K562 (cell line): ENCODE measurements around the gene CYP2A6. TPM values are rescaled to one million over a fixed set of nuclear protein-coding genes. Genes with fewer than 3 reads are reported as not detected.

Source experiments
- CBFA2T3 ChIP-seq: fragments of 450-650 bp; IDR thresholded peaks from 2 replicates; pipeline ENCODE4 v1.6.1; 2017
- CUX1 ChIP-seq: fragments of 200-800 bp; sonication (Bioruptor generic); IDR thresholded peaks from 2 replicates; pipeline ENCODE4 v1.6.1; 2016; ENCODE audit warnings: missing genetic modification characterization, missing compliant biosample characterization
- ETS1 ChIP-seq: conservative IDR thresholded peaks from 2 replicates; pipeline ENCODE4 v1.6.1; 2011; ENCODE audit warnings: low read depth, mild to moderate bottlenecking, low read length; ENCODE audit not compliant: control insufficient read depth
- HIVEP1 ChIP-seq: fragments of 250-450 bp; sonication (Bioruptor Pico); IDR thresholded peaks from 2 replicates; pipeline ENCODE4 v1.4.0; 2020; ENCODE audit warnings: mild to moderate bottlenecking
- PML ChIP-seq: IDR thresholded peaks from 2 replicates; pipeline ENCODE4 v1.6.1; 2012; ENCODE audit warnings: low read length, inconsistent platforms
- SRSF9 ChIP-seq: fragments of 200-400 bp; formaldehyde crosslinking; IDR thresholded peaks from 2 replicates; pipeline ENCODE4 v1.6.1; 2017; ENCODE audit warnings: low read depth, low read length, borderline replicate concordance
- TBL1XR1 ChIP-seq, 2 experiments: IDR thresholded peaks; 2 replicates each; pipeline ENCODE4 v1.6.1; 2012; ENCODE audit warnings: improper control_type of control experiment in 2 of 2, low read length in 2 of 2, mild to moderate bottlenecking in 1 of 2
- UBTF ChIP-seq, 2 experiments: IDR thresholded peaks; 2 replicates each; pipeline ENCODE4 v1.6.1; 2012; ENCODE audit warnings: improper control_type of control experiment in 2 of 2, low read depth in 2 of 2, low read length in 2 of 2, borderline replicate concordance in 1 of 2
- USF1 ChIP-seq: sonication (generic); formaldehyde crosslinking; IDR thresholded peaks from 2 replicates; pipeline ENCODE4 v1.9.0; 2022; ENCODE audit warnings: mild to moderate bottlenecking, missing genetic modification reagents
- ZBTB12 ChIP-seq: fragments of 250-450 bp; sonication (Bioruptor Pico); IDR thresholded peaks from 2 replicates; pipeline ENCODE4 v1.4.0; 2020
- ZBTB17 ChIP-seq: fragments of 450-650 bp; formaldehyde crosslinking; IDR thresholded peaks from 2 replicates; pipeline ENCODE4 v1.4.0; 2020; ENCODE audit warnings: mild to moderate bottlenecking
- ZKSCAN8 ChIP-seq: fragments of 200-800 bp; sonication (Bioruptor generic); IDR thresholded peaks from 2 replicates; pipeline ENCODE4 v1.6.1; 2016; ENCODE audit warnings: missing genetic modification characterization, missing compliant biosample characterization
- ZNF274 ChIP-seq: IDR thresholded peaks from 2 replicates; pipeline ENCODE4 v1.6.1; 2011; ENCODE audit warnings: low read depth, mild to moderate bottlenecking, low read length, moderate library complexity, borderline replicate concordance
- ZNF830 ChIP-seq: fragments of 250-450 bp; sonication (Bioruptor Pico); IDR thresholded peaks from 2 replicates; pipeline ENCODE4 v1.5.0; 2021; ENCODE audit warnings: mild to moderate bottlenecking
- polyA plus RNA-seq, 8 experiments: library from polyadenylated mRNA; depleted of rRNA in 4 of 8; stranded (reverse) in 5 of 8; unstranded in 3 of 8; fragments of >200 nt; fragmentation: Nextera tagmentation in 2 of 8; fragmentation: Illumina TruSeq in 1 of 8; extraction: Ambion mirVana in 2 of 8; extraction: Trizol in 1 of 8; gene quantifications; 2 replicates each; pipeline versions ENCODE4 v1.2.1 to v1.2.3, GENCODE V29; 2011 to 2014; ENCODE audit warnings: inconsistent platforms in 1 of 8, missing spikeins in 1 of 8
- total RNA-seq, 7 experiments: library from RNA; depleted of rRNA in 6 of 7; stranded (reverse); fragments of >200 nt in 6 of 7; fragmentation: Illumina TruSeq in 2 of 7; extraction: Trizol in 2 of 7; gene quantifications; 2 replicates each; pipeline versions ENCODE4 v1.2.1 to v1.2.3, GENCODE V29; 2011 to 2021; ENCODE audit warnings: low replicate concordance in 1 of 7

CYP2A6 gene
- total and polyA plus RNA-seq, 9 of the 15 experiments (the other 6 are each of a cell fraction or from before 2014, with no cell fraction given): 0.31 TPM; not detected in 8

- TF ChIP-seq CBFA2T3 (peak; percentile 41; the same call in 1 of the 2 replicates), ZBTB12 (CRISPR knock-in tag) (no peak), ZNF830 (CRISPR knock-in tag) (no peak), TBL1XR1 (IDR thresholded peaks at IDR 0.05; ENCODE audit: low read length in 2 of 2) (no peak), ZNF274 (no peak), USF1 (CRISPR knock-in tag) (0 out of 2 replicates have a peak, but pooled peaks have one; percentile 14), CUX1 (no peak), HIVEP1 (CRISPR knock-in tag) (no peak), ETS1 (no peak), SRSF9 (no peak), PML (no peak), UBTF (IDR thresholded peaks at IDR 0.05; ENCODE audit: borderline replicate concordance in 1 of 2, low read depth in 2 of 2, low read length in 2 of 2) (no peak), ZBTB17 (0 out of 2 replicates have a peak, but pooled peaks have one; percentile 22), ZKSCAN8 (no peak)
Observed at GRCh38 chr19:40801426-40802299, 48.6 kb downstream of the CYP2A6 start (continued).
